ENCODE measurements around the gene SLC66A1.

- TF ChIP-seq TFCP2L1 (CRISPR knock-in tag; IDR thresholded peaks at IDR 0.05) = no peak
- no peak for TF ChIP-seq CTCF (IDR thresholded peaks at IDR 0.05)
- TF ChIP-seq POLR2A (IDR thresholded peaks at IDR 0.05; ENCODE audit: low read length) = no peak
- no peak for TF ChIP-seq RNF2 (IDR thresholded peaks at IDR 0.05; ENCODE audit: borderline replicate concordance, low read depth)
- TF ChIP-seq REST (IDR thresholded peaks at IDR 0.05) = no peak
- no peak for TF ChIP-seq MAFK (IDR thresholded peaks at IDR 0.05; ENCODE audit: partially characterized antibody)
Measured at GRCh38 chr1:19344831-19345230, 32.7 kb downstream of the SLC66A1 start.

Data from A549 (cell line).